ENCODE data around the gene HCRTR1.

Gene HCRTR1

GRCh38 chr1:31670593-31670964 lies 53.1 kb downstream of the HCRTR1 start:
- H3K4me2 ChIP-seq (ENCODE audit: low read depth, low read length, poor library complexity, severe bottlenecking), result peak overlapping the region; percentile 24
- no peaks in the 10 kb centered on the region for H3K9me2 ChIP-seq (replicated peaks; ENCODE audit: low read depth, low read length)

GRCh38 chr1:31671147-31671546 lies 53.7 kb downstream of the HCRTR1 start:
- Histone ChIP-seq H3F3A (ENCODE audit: low read depth) (no peaks in the 10 kb centered on the region), H3K4me2 (ENCODE audit: low read depth, low read length, poor library complexity, severe bottlenecking) (no peak overlapping the region), H4K20me1 (ENCODE audit: insufficient read depth, low read length, poor library complexity, severe bottlenecking) (no peaks in the 10 kb centered on the region), H3K79me2 (ENCODE audit: insufficient read depth, low read length) (no peaks in the 10 kb centered on the region), H3K9ac (ENCODE audit: low read depth, low read length, poor library complexity, severe bottlenecking) (no peak overlapping the region), H3K36me3 (ENCODE audit: insufficient read depth, low read length) (no peaks in the 10 kb centered on the region), H3K4me1 (ENCODE audit: insufficient read depth, low read length, poor library complexity, severe bottlenecking) (peaks cover 4% of the 10 kb centered on the region), H2AFZ (ENCODE audit: low read length) (no peak overlapping the region), H3K27me3 (ENCODE audit: insufficient read depth, low read length, poor library complexity, severe bottlenecking) (no peaks in the 10 kb centered on the region), H3K4me3 (ENCODE audit: low read length, poor library complexity, severe bottlenecking) (no peak overlapping the region), H3K9me2 (replicated peaks; ENCODE audit: low read depth, low read length) (no peaks in the 10 kb centered on the region), H3K9me3 (ENCODE audit: insufficient read depth, low read depth, low read length) (no peaks in the 10 kb centered on the region)
- TF ChIP-seq EZH2phosphoT487 (IDR thresholded peaks at IDR 0.05; ENCODE audit: borderline replicate concordance) (no peak), CTCF (conservative IDR thresholded peaks at IDR 0.05; ENCODE audit: low read length) (no peak)

More at GRCh38 chr1:31670593-31670964, 53.1 kb downstream of the HCRTR1 start:
- no peaks in the 10 kb centered on the region for H3K79me2 ChIP-seq (ENCODE audit: insufficient read depth, low read length)
- H3K36me3 ChIP-seq (ENCODE audit: insufficient read depth, low read length), result no peaks in the 10 kb centered on the region
- H4K20me1 ChIP-seq (ENCODE audit: insufficient read depth, low read length, poor library complexity, severe bottlenecking), result no peaks in the 10 kb centered on the region
- H3K4me3 ChIP-seq (ENCODE audit: low read length, poor library complexity, severe bottlenecking), result no peak overlapping the region
- no peak overlapping the region for H3K9ac ChIP-seq (ENCODE audit: low read depth, low read length, poor library complexity, severe bottlenecking)
- H3K27me3 ChIP-seq (ENCODE audit: insufficient read depth, low read length, poor library complexity, severe bottlenecking), result no peaks in the 10 kb centered on the region
- H3K9me3 ChIP-seq (ENCODE audit: insufficient read depth, low read depth, low read length), result no peaks in the 10 kb centered on the region
- H3F3A ChIP-seq (ENCODE audit: low read depth), result no peaks in the 10 kb centered on the region
- H3K4me1 ChIP-seq (ENCODE audit: insufficient read depth, low read length, poor library complexity, severe bottlenecking), result peaks cover 4% of the 10 kb centered on the region
- H2AFZ ChIP-seq (ENCODE audit: low read length), result peak overlapping the region; percentile 78
- TF ChIP-seq EZH2phosphoT487 (IDR thresholded peaks at IDR 0.05; ENCODE audit: borderline replicate concordance), result no peak
- no peak for TF ChIP-seq CTCF (conservative IDR thresholded peaks at IDR 0.05; ENCODE audit: low read length)

GRCh38 chr1:31671561-31672201 lies 54.2 kb downstream of the HCRTR1 start:
- H3K9ac ChIP-seq (ENCODE audit: low read depth, low read length, poor library complexity, severe bottlenecking), result no peak overlapping the region
- no peak overlapping the region for H3K4me2 ChIP-seq (ENCODE audit: low read depth, low read length, poor library complexity, severe bottlenecking)
- no peak overlapping the region for H3K4me3 ChIP-seq (ENCODE audit: low read length, poor library complexity, severe bottlenecking)
- no peaks in the 10 kb centered on the region for H4K20me1 ChIP-seq (ENCODE audit: insufficient read depth, low read length, poor library complexity, severe bottlenecking)
- no peaks in the 10 kb centered on the region for H3K36me3 ChIP-seq (ENCODE audit: insufficient read depth, low read length)
- TF ChIP-seq CTCF (conservative IDR thresholded peaks at IDR 0.05; ENCODE audit: low read length), result no peak
- H3K9me3 ChIP-seq (ENCODE audit: insufficient read depth, low read depth, low read length), result no peaks in the 10 kb centered on the region
- peaks cover 4% of the 10 kb centered on the region for H3K4me1 ChIP-seq (ENCODE audit: insufficient read depth, low read length, poor library complexity, severe bottlenecking)
- no peaks in the 10 kb centered on the region for H3K27me3 ChIP-seq (ENCODE audit: insufficient read depth, low read length, poor library complexity, severe bottlenecking)
- no peaks in the 10 kb centered on the region for H3F3A ChIP-seq (ENCODE audit: low read depth)
- no peak overlapping the region for H2AFZ ChIP-seq (ENCODE audit: low read length)
- no peaks in the 10 kb centered on the region for H3K79me2 ChIP-seq (ENCODE audit: insufficient read depth, low read length)
- no peaks in the 10 kb centered on the region for H3K9me2 ChIP-seq (replicated peaks; ENCODE audit: low read depth, low read length)
